Left renal pelvis (tissue), 4 donors: Measurements from ENCODE around the gene LMNTD1. TPM values are rescaled to one million over a fixed set of nuclear protein-coding genes. Genes with fewer than 3 reads are reported as not detected.
"Not testable (repeated sequence)": the region's sequence is repeated elsewhere in the genome, so short reads cannot be mapped to it uniquely, and the experiment has no call there.

ENCODE experiments used
- DNase-seq, 4 donors: peaks; one replicate each; pipeline ENCODE4 v3.0.0-alpha.2; 2013; ENCODE audit warnings: low read depth in 4 of 4, low spot score in 3 of 4
- polyA plus RNA-seq, 4 donors: library from polyadenylated mRNA; unstranded; fragments of 120-200 nt; gene quantifications; one replicate each; pipeline ENCODE4 v1.2.1, GENCODE V29; 2013; ENCODE audit not compliant: insufficient read length in 4 of 4

Gene LMNTD1
- polyA plus RNA-seq, 4 donors = not detected

- DNase-seq = no peak
Measured at GRCh38 chr12:25493682-25494081, 59.4 kb downstream of the LMNTD1 start.

GRCh38 chr12:25491396-25492325 is 61.4 kb downstream of the LMNTD1 start:
- DNase-seq = no peak

- DNase-seq = not testable (repeated sequence)
Measured at GRCh38 chr12:25488956-25489870, 63.9 kb downstream of the LMNTD1 start.

- DNase-seq = no peak
Measured at GRCh38 chr12:25482625-25483024, 70.5 kb downstream of the LMNTD1 start.

GRCh38 chr12:25480145-25480544 is 72.9 kb downstream of the LMNTD1 start:
- DNase-seq = no peak

GRCh38 chr12:25477217-25477616 is 75.9 kb downstream of the LMNTD1 start:
- DNase-seq = no peak

GRCh38 chr12:25472453-25472852 is 80.6 kb downstream of the LMNTD1 start:
- DNase-seq = no peak

- no peak for DNase-seq
Measured at GRCh38 chr12:25469861-25470260, 83.2 kb downstream of the LMNTD1 start.

- DNase-seq = no peak
Measured at GRCh38 chr12:25469368-25469767, 83.7 kb downstream of the LMNTD1 start.

GRCh38 chr12:25463521-25463920 is 89.6 kb downstream of the LMNTD1 start:
- no peak for DNase-seq

GRCh38 chr12:25463005-25463404 is 90.1 kb downstream of the LMNTD1 start:
- no peak for DNase-seq

- DNase-seq = no peak
Measured at GRCh38 chr12:25459541-25459951, 93.5 kb downstream of the LMNTD1 start.

GRCh38 chr12:25458047-25458552 is 95.0 kb downstream of the LMNTD1 start:
- no peak for DNase-seq

- no peak for DNase-seq
Measured at GRCh38 chr12:25456474-25456873, 96.6 kb downstream of the LMNTD1 start.

GRCh38 chr12:25455696-25456095 is 97.4 kb downstream of the LMNTD1 start:
- DNase-seq = no peak

GRCh38 chr12:25449007-25449406 is 104.1 kb downstream of the LMNTD1 start:
- DNase-seq = no peak

- DNase-seq = no peak
Measured at GRCh38 chr12:25447046-25447445, 106.0 kb downstream of the LMNTD1 start.

- no peak for DNase-seq
Measured at GRCh38 chr12:25438638-25439037, 114.4 kb downstream of the LMNTD1 start.

- DNase-seq = peak; percentile 35 to 58 (median 54)
Measured at GRCh38 chr12:25436206-25437030, 116.7 kb downstream of the LMNTD1 start.

GRCh38 chr12:25435431-25435830 is 117.7 kb downstream of the LMNTD1 start:
- DNase-seq = no peak
